ENCODE measurements around the gene HSPA1B.
"Not testable (repeated sequence)": the region's sequence is repeated elsewhere in the genome, so short reads cannot be mapped to it uniquely, and the experiment has no call there.

Gene HSPA1B

GRCh38 chr6:31799781-31800180 is 27.8 kb upstream of the HSPA1B start:
- DNase-seq, result no peak

- not testable (repeated sequence) for DNase-seq
Observed at GRCh38 chr6:31801031-31801927, 26.3 kb upstream of the HSPA1B start.

- DNase-seq, result no peak
Observed at GRCh38 chr6:31805939-31806469, 21.5 kb upstream of the HSPA1B start.

- DNase-seq, result peak; percentile 96
Observed at GRCh38 chr6:31806470-31807272, 20.9 kb upstream of the HSPA1B start, which contains the start of gene LSM2. LSM2 (minus strand) TSS chr6:31806966; CDS start chr6:31806757, 209 bp downstream.

- DNase-seq, result not testable (repeated sequence)
Observed at GRCh38 chr6:31808599-31808998, 18.9 kb upstream of the HSPA1B start.

- DNase-seq, result no peak
Observed at GRCh38 chr6:31811645-31812044, 15.9 kb upstream of the HSPA1B start.

GRCh38 chr6:31813465-31813849 is 14.1 kb upstream of the HSPA1B start:
- no peak for DNase-seq

GRCh38 chr6:31814677-31815024 is 12.9 kb upstream of the HSPA1B start:
- peak; percentile 97 for DNase-seq

- DNase-seq, result peak; percentile 98
Observed at GRCh38 chr6:31815025-31815838, 12.3 kb upstream of the HSPA1B start, which contains the start of the genes HSPA1A and HSPA1L. HSPA1A (plus strand) TSS chr6:31815543; CDS start chr6:31815757, 214 bp downstream. HSPA1L (minus strand) TSS chr6:31815283; CDS start chr6:31811972, 3,311 bp downstream.

- not testable (repeated sequence) for DNase-seq
Observed at GRCh38 chr6:31817133-31817928, 10.2 kb upstream of the HSPA1B start.

GRCh38 chr6:31817929-31818511 is 9.5 kb upstream of the HSPA1B start:
- not testable (repeated sequence) for DNase-seq

- DNase-seq, result no peak
Observed at GRCh38 chr6:31819871-31820299, 7.7 kb upstream of the HSPA1B start.

GRCh38 chr6:31820399-31820798 is 7.1 kb upstream of the HSPA1B start:
- not testable (repeated sequence) for DNase-seq

- no peak for DNase-seq
Observed at GRCh38 chr6:31821301-31822035, 6.1 kb upstream of the HSPA1B start.

GRCh38 chr6:31822036-31822821 is 5.3 kb upstream of the HSPA1B start:
- no peak for DNase-seq

GRCh38 chr6:31823592-31824196 is 3.8 kb upstream of the HSPA1B start:
- not testable (repeated sequence) for DNase-seq

GRCh38 chr6:31825553-31825952 is 2.0 kb upstream of the HSPA1B start:
- no peak for DNase-seq

GRCh38 chr6:31826793-31827285 is 699 bp upstream of the HSPA1B start:
- DNase-seq, result no peak

All from NCI-H345 (cell line).